Measurements from ENCODE around the gene MIEF1.

Gene MIEF1

GRCh38 chr22:39524089-39524752 lies 22.1 kb downstream of the MIEF1 start:
- Mint-ChIP-seq H3K4me3 (peak overlapping the region; percentile 21), H3K9me3 (no peaks in the 10 kb centered on the region), H3K36me3 (ENCODE audit: insufficient read depth) (peaks cover 68% of the 10 kb centered on the region), H3K4me1 (peaks cover 67% of the 10 kb centered on the region), H3K27me3 (no peaks in the 10 kb centered on the region), H3K27ac (ENCODE audit: low read depth) (no peak overlapping the region)
- DNase-seq (ENCODE audit: low spot score in 2 of 2) (no peak), ATAC-seq (replicated peaks; ENCODE audit: extremely low read depth, poor library complexity, severe bottlenecking) (no peak)

- Mint-ChIP-seq H3K27ac (ENCODE audit: low read depth) (peak overlapping the region; percentile 90), H3K4me3 (peak overlapping the region; percentile 21), H3K36me3 (ENCODE audit: insufficient read depth) (peaks cover 70% of the 10 kb centered on the region), H3K4me1 (peaks cover 74% of the 10 kb centered on the region), H3K9me3 (no peaks in the 10 kb centered on the region), H3K27me3 (no peaks in the 10 kb centered on the region)
- ATAC-seq (replicated peaks; ENCODE audit: extremely low read depth, poor library complexity, severe bottlenecking) (no peak), DNase-seq (ENCODE audit: low spot score in 2 of 2) (no peak)
Measured at GRCh38 chr22:39524753-39525657, 22.9 kb downstream of the MIEF1 start.

- DNase-seq (ENCODE audit: low spot score in 2 of 2) (no peak), ATAC-seq (replicated peaks; ENCODE audit: extremely low read depth, poor library complexity, severe bottlenecking) (no peak)
- Mint-ChIP-seq H3K4me1 (peaks cover 80% of the 10 kb centered on the region), H3K9me3 (no peaks in the 10 kb centered on the region), H3K36me3 (ENCODE audit: insufficient read depth) (peaks cover 65% of the 10 kb centered on the region), H3K27me3 (no peaks in the 10 kb centered on the region), H3K27ac (ENCODE audit: low read depth) (peak overlapping the region; percentile 90), H3K4me3 (no peak overlapping the region)
Measured at GRCh38 chr22:39525658-39525975, 23.5 kb downstream of the MIEF1 start.

GRCh38 chr22:39526736-39527171 lies 24.7 kb downstream of the MIEF1 start:
- Mint-ChIP-seq H3K27me3 (no peaks in the 10 kb centered on the region), H3K4me1 (peaks cover 89% of the 10 kb centered on the region), H3K27ac (ENCODE audit: low read depth) (peak overlapping the region; percentile 85), H3K9me3 (no peaks in the 10 kb centered on the region), H3K36me3 (ENCODE audit: insufficient read depth) (peaks cover 58% of the 10 kb centered on the region), H3K4me3 (peak overlapping the region; percentile 98)
- DNase-seq (ENCODE audit: low spot score in 2 of 2) (no peak), ATAC-seq (replicated peaks; ENCODE audit: extremely low read depth, poor library complexity, severe bottlenecking) (peak; percentile 28)

DNA sequence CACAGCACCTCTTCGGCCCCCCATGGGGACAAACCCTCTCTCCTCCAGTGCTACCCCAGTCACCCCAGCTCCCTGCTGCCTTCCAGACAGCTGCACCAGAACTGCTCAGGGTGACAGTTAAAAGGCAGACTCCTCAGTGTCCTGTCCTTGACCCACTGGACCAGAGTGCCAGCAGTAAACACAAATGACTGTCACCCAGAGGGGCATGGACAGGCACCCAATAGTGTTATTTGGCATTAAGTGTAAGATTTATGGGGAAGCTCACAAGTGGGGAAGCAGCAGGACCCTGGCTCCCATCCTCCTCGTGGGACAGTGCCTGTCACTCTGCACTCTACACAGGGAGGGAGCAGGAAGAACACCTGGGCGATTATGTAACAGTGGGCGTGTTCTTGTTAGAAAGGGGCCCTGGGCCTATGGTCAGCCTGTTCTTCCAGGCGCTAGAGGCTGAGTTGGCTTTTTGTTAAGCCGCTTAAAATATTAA lies 25.4 kb downstream of the MIEF1 start:
- Mint-ChIP-seq H3K4me3 (peak overlapping the region; percentile 98), H3K36me3 (ENCODE audit: insufficient read depth) (peaks cover 54% of the 10 kb centered on the region), H3K9me3 (no peaks in the 10 kb centered on the region), H3K27me3 (no peaks in the 10 kb centered on the region), H3K4me1 (peaks cover 86% of the 10 kb centered on the region), H3K27ac (ENCODE audit: low read depth) (peak overlapping the region; percentile 85)
- no peak for ATAC-seq (replicated peaks; ENCODE audit: extremely low read depth, poor library complexity, severe bottlenecking)
- DNase-seq (ENCODE audit: low spot score in 2 of 2), result no peak

DNA sequence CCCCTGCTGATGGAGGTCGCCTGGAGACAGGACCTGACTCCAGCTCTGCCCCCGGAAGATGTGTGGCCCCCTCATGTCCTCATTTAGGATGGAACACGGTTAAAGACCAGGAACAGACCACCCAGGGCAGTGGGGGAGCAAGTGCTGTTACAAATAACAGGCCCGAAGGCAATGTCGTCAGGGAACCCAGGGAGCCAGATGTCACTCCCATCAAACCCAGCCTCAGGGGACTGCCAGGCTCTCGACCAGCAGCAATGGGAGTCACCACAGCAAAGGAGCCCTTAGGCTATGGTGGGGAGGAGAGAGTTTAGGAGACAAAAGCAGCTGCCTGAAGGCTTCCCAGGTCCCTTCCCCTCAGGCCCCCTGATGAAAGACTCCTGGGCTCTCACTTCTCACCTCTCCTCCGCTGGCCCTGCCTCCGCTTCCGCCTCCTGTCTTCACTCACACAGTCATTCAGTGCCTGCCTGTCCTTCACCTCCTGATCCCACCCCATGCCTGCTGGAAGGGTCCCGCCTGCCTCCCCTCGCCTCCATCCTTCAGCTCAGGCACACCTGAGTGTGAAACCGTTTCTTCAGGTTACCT lies 26.1 kb downstream of the MIEF1 start:
- Mint-ChIP-seq H3K4me3 (peak overlapping the region; percentile 98), H3K36me3 (ENCODE audit: insufficient read depth) (peaks cover 49% of the 10 kb centered on the region), H3K27me3 (no peaks in the 10 kb centered on the region), H3K9me3 (no peaks in the 10 kb centered on the region), H3K27ac (ENCODE audit: low read depth) (peak overlapping the region; percentile 85), H3K4me1 (peaks cover 79% of the 10 kb centered on the region)
- ATAC-seq (replicated peaks; ENCODE audit: extremely low read depth, poor library complexity, severe bottlenecking), result no peak
- DNase-seq (ENCODE audit: low spot score in 2 of 2), result no peak

DNA sequence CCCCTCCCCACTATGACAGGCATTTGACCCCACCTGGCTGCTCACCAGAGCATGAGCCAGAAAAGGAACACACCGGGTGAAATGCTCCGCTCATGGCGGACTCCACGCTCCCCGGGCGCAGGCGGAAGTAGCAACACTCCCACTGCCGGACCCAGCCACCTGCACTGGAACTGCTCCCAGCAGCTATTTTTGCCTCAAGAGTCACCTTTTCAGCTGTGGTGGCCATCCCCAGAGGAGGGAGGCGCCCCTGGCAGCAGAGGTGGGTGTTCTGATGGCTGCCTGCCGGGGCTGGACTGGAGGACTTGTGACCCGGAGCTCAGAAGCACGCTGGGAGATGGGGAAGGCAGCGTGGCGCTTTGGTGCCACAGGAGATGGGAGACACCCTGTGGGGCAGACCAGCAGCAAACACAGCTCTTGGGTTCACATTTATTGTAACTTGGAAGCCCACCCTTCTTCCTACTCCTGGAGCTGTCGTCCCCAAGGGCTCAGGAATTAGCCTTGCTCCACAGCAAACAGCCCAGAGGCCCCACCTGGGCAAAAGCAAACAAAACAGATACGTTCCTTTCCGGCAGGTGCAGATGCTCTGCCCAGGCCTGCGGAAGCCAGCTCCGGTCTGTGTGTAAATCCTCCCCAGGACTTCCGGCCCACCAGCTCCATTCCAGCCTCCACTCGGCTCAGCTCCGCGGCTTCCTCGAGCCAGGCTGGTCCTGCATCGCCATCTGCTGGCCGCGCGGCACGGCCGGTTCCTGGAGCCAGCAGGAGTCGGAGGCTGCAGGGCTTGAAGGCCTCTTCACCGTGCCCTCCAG lies 26.8 kb downstream of the MIEF1 start:
- DNase-seq (ENCODE audit: low spot score in 2 of 2), result peak; percentile 87
- H3K27ac Mint-ChIP-seq (ENCODE audit: low read depth), result peak overlapping the region; percentile 85
- peak; percentile 12 for ATAC-seq (replicated peaks; ENCODE audit: extremely low read depth, poor library complexity, severe bottlenecking)
- peaks cover 75% of the 10 kb centered on the region for H3K4me1 Mint-ChIP-seq
- peak overlapping the region; percentile 98 for H3K4me3 Mint-ChIP-seq
- H3K9me3 Mint-ChIP-seq, result no peaks in the 10 kb centered on the region
- H3K27me3 Mint-ChIP-seq, result no peaks in the 10 kb centered on the region
- H3K36me3 Mint-ChIP-seq (ENCODE audit: insufficient read depth), result peaks cover 44% of the 10 kb centered on the region

- Mint-ChIP-seq H3K36me3 (ENCODE audit: insufficient read depth) (peaks cover 39% of the 10 kb centered on the region), H3K27ac (ENCODE audit: low read depth) (peak overlapping the region; percentile 85), H3K9me3 (no peaks in the 10 kb centered on the region), H3K4me3 (peak overlapping the region; percentile 98), H3K4me1 (peaks cover 74% of the 10 kb centered on the region), H3K27me3 (no peaks in the 10 kb centered on the region)
- ATAC-seq (replicated peaks; ENCODE audit: extremely low read depth, poor library complexity, severe bottlenecking) (no peak), DNase-seq (ENCODE audit: low spot score in 2 of 2) (no peak)
Measured at GRCh38 chr22:39529487-39529851, 27.4 kb downstream of the MIEF1 start.

- no peak for ATAC-seq (replicated peaks; ENCODE audit: extremely low read depth, poor library complexity, severe bottlenecking)
- peak overlapping the region; percentile 98 for H3K4me3 Mint-ChIP-seq
- H3K27me3 Mint-ChIP-seq, result no peaks in the 10 kb centered on the region
- H3K36me3 Mint-ChIP-seq (ENCODE audit: insufficient read depth), result peaks cover 33% of the 10 kb centered on the region
- H3K9me3 Mint-ChIP-seq, result no peaks in the 10 kb centered on the region
- H3K4me1 Mint-ChIP-seq, result peaks cover 67% of the 10 kb centered on the region
- peak overlapping the region; percentile 85 for H3K27ac Mint-ChIP-seq (ENCODE audit: low read depth)
- no peak for DNase-seq (ENCODE audit: low spot score in 2 of 2)
Measured at GRCh38 chr22:39530116-39530515, 28.0 kb downstream of the MIEF1 start.

GRCh38 chr22:39530692-39531331 lies 28.7 kb downstream of the MIEF1 start:
- no peaks in the 10 kb centered on the region for H3K27me3 Mint-ChIP-seq
- no peak for ATAC-seq (replicated peaks; ENCODE audit: extremely low read depth, poor library complexity, severe bottlenecking)
- peaks cover 60% of the 10 kb centered on the region for H3K4me1 Mint-ChIP-seq
- H3K9me3 Mint-ChIP-seq, result no peaks in the 10 kb centered on the region
- DNase-seq (ENCODE audit: low spot score in 2 of 2), result no peak
- H3K4me3 Mint-ChIP-seq, result peak overlapping the region; percentile 98
- H3K36me3 Mint-ChIP-seq (ENCODE audit: insufficient read depth), result peaks cover 30% of the 10 kb centered on the region
- H3K27ac Mint-ChIP-seq (ENCODE audit: low read depth), result no peak overlapping the region

DNA sequence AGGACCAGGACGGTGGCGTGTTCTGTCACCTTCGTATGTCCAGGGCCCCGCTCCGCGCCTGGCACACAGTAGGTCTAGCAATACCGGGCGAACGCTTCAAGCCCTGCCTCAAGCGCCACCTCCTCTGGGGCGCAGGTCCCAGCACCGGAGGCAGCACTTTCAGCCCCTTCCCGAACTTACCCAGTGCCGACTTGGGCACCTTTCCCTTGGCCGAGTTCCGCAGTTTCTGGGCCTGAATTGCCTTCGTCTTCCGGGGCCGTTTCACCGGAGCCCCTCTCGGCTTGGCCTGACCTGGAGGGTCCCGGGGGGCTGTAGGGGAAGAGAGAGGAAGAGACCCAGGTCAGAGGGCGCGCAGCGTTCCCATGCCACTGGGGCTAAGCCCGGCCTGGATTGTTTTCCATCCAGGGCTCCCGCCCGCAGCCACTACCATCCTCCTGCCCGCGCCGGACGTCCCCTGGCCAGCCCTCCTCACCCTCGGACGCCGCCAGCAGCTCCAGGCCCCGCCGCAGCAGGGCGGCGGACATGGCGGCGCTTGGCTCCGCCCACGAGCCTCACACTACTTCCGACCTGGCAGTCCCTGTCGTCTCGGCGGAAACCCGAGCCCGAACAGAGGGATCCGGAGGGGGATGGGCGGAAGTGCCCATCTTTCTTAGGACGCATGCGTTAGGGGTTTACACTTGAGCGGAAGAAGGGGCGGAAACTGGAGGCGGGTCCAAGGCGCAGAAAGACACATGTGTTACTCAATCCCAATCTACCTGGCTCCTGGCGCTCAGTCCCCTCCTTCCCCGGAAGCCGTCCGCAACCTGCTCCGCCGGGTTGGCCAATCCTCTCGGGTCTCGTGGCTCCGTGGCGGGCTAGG lies 30.4 kb downstream of the MIEF1 start, which contains the start of gene RPS19BP1:
RPS19BP1 (minus strand) TSS at position 534 of the 859 bp plus-strand sequence; CDS start at position 524, 10 bp downstream.
- ATAC-seq (replicated peaks; ENCODE audit: extremely low read depth, poor library complexity, severe bottlenecking) (peak; percentile 91), DNase-seq (ENCODE audit: low spot score in 2 of 2) (peak; percentile 97 to 99)
- peak within 1 kb of the TSS; percentile 98 for H3K4me3 Mint-ChIP-seq
- peak within 1 kb of the TSS; percentile 84 for H3K27ac Mint-ChIP-seq (ENCODE audit: low read depth)
- no peaks in the 10 kb centered on the region for H3K9me3 Mint-ChIP-seq
- peaks cover 26% of the 10 kb centered on the region for H3K36me3 Mint-ChIP-seq (ENCODE audit: insufficient read depth)
- H3K27me3 Mint-ChIP-seq, result no peaks in the 10 kb centered on the region
- peaks cover 46% of the 10 kb centered on the region for H3K4me1 Mint-ChIP-seq
